ENCODE data around the gene FAM83E.

FAM83E gene

GRCh38 chr19:48613024-48613851 lies 1.6 kb downstream of the FAM83E start:
- DNase-seq (ENCODE audit: low read depth, low spot score): no peak

- DNase-seq (ENCODE audit: low read depth, low spot score): no peak
These were observed 3.0 kb downstream of the FAM83E start for GRCh38 chr19:48611872-48612271.

GRCh38 chr19:48609571-48610108 lies 5.2 kb downstream of the FAM83E start:
- no peak for DNase-seq (ENCODE audit: low read depth, low spot score)

GRCh38 chr19:48608798-48609263 lies 6.0 kb downstream of the FAM83E start:
- DNase-seq (ENCODE audit: low read depth, low spot score): peak; percentile 45

DNA sequence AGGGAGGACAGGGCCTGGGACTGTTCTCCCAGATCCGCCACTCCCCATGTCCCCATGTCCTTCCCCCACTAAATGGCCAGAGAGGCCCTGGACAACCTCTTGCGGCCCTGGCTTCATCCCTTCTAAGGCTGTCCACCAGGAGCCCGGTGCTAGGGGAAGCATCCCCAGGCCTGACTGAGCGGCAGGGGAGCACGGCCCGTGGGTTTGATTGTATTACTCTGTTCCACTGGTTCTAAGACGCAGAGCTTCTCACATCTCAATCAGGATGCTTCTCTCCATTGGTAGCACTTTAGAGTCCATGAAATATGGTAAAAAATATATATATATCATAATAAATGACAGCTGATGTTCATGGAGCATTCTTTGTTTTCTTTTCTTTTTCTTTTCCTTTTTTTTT lies 7.5 kb downstream of the FAM83E start:
- no peak for DNase-seq (ENCODE audit: low read depth, low spot score)

DNA sequence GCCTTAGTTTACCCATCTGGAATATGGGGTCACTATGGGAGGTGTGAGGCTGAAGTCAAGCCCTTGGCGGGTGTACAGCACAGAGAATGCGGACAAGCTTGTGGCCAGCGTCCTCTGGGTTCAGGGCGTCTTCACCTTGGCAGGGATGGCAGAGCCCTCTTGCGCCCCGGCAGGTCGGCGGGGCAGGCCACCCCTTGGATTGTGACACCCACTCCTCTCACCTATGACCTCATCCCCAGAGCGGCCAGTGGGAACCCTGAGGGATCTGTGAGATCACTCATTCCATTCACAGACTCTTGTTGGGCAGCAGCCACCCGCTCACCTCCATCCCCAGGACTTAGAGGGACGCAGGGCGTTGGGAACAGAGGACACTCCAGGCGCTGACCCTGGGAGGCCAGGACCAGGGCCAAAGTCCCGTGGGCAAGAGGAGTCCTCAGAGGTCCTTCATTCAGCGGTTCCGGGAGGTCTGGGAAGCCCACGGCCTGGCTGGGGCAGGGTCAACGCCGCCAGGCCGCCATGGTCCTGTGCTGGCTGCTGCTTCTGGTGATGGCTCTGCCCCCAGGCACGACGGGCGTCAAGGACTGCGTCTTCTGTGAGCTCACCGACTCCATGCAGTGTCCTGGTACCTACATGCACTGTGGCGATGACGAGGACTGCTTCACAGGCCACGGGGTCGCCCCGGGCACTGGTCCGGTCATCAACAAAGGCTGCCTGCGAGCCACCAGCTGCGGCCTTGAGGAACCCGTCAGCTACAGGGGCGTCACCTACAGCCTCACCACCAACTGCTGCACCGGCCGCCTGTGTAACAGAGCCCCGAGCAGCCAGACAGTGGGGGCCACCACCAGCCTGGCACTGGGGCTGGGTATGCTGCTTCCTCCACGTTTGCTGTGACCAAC lies 8.2 kb downstream of the FAM83E start, which contains the start of gene SPACA4:
TSS of gene SPACA4 (plus strand) at position 280 of the 896 bp plus-strand sequence. CDS start at position 517, 237 bp downstream.
- DNase-seq (ENCODE audit: low read depth, low spot score): no peak

GRCh38 chr19:48603850-48604249 lies 11.0 kb downstream of the FAM83E start:
- DNase-seq (ENCODE audit: low read depth, low spot score): no peak

DNA sequence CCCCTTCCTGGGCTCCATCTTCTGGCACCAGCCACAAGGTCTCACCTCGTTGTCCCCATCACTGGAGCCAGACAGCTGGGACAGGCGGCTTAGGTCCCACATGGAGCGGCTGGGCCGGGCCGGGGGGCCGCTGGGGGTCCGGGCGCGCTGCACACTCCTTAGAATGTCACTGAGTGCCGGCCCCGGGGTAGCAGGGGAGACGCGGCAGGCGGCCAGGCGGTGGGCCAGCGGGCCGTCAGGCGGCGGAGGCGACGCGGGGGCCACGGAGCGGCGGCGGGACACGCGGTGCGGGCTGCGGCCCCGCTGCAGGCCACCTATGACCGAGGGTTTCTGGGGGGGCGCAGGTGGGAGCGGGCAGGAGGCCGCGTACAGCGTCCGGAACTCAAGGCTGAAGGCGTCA lies 11.4 kb downstream of the FAM83E start:
- DNase-seq (ENCODE audit: low read depth, low spot score): no peak

DNA sequence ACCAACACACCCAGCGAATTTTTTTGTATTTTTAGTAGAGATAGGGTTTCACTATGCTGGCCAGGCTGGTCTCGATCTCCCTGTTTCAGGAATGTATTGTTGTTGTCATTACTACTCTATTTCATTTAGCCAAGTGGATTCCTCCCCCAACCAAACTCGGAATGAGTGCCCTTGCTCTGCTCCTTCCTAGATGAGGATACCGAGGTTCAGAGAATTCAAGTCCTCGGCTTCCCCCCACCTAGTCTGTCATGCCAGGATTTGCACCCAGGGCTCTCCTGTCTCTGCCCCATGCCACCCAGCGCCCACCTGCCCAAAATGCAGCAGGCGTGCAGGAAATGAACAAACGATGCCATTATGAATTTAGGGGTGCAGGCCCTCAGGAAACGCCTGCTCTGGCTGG lies 11.9 kb downstream of the FAM83E start:
- DNase-seq (ENCODE audit: low read depth, low spot score): no peak

GRCh38 chr19:48600679-48601417 lies 14.0 kb downstream of the FAM83E start:
- DNase-seq (ENCODE audit: low read depth, low spot score): no peak

- DNase-seq (ENCODE audit: low read depth, low spot score): no peak
These were observed 15.7 kb downstream of the FAM83E start for GRCh38 chr19:48598996-48599700.

GRCh38 chr19:48596679-48597465 lies 18.0 kb downstream of the FAM83E start:
- no peak for DNase-seq (ENCODE audit: low read depth, low spot score)

DNA sequence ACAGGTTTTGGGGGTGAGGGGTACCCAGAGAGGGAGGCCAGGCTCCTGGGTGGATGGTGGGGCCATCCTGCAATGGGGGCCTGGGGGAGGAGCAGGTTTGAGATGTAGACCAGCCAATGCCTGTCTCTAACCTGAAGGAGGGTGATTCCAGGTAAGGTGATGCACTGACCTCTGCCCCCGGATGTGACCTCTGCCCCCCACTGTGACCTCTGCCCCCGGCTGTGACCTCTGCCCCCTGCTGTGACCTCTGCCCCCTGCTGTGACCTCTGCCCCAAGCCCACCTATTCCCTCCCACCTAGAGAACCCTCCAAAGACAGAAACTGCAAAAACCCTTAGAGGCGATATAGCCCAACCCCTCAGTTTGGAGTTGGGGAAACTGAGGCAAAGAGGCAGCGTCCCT lies 18.6 kb downstream of the FAM83E start:
- no peak for DNase-seq (ENCODE audit: low read depth, low spot score)

- DNase-seq (ENCODE audit: low read depth, low spot score): no peak
These were observed 19.0 kb downstream of the FAM83E start for GRCh38 chr19:48595833-48596232.

GRCh38 chr19:48595171-48595570 lies 19.7 kb downstream of the FAM83E start:
- no peak for DNase-seq (ENCODE audit: low read depth, low spot score)

- DNase-seq (ENCODE audit: low read depth, low spot score): no peak
These were observed 23.9 kb downstream of the FAM83E start for GRCh38 chr19:48591021-48591420.

DNA sequence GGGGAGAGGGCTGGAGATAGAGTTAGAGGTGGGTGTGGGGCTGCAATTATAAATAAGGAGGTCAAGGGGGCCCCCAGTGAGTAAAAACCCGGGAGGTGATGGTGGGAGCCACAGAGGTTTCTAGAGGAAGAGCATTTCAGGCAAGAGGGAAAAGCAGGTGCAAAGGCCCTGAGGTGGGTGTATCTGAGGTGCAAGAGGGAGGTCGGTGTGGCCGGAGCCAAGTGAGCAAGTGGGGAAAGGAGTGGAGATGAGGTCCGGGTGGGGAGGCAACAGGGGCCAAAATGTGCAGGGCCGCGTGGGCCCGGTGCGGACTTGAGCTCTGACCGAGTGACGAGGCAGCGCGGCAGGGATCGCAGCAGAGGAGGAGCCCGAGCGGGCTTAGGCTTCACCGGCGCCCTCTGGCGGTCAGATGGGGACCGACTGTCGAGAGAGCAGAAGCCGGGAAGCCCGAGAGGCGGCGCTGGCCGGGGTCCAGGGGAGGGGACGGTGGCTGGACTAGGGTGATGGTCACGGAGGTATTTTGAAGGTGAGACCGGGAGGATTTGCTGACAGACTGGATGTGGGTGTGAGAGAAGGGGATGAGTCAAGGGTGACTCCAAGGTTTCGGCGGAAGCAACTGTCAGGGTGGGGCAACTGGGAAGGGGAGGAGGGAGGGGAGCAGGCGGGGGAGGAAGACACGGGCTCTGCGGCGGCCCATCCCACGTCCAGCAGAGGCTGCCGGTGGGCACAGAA lies 26.0 kb downstream of the FAM83E start:
- peak; percentile 25 for DNase-seq (ENCODE audit: low read depth, low spot score)

- no peak for DNase-seq (ENCODE audit: low read depth, low spot score)
These were observed 27.5 kb downstream of the FAM83E start for GRCh38 chr19:48587387-48587786.

- no peak for DNase-seq (ENCODE audit: low read depth, low spot score)
These were observed 32.7 kb downstream of the FAM83E start for GRCh38 chr19:48582168-48582567.
